HG03469 (cell line): ENCODE results near the gene GUF1.
"Not testable (repeated sequence)": the region's sequence is repeated elsewhere in the genome, so short reads cannot be mapped to it uniquely, and the experiment has no call there.

Experiments used
- ATAC-seq: cut with Tn5 transposase; IDR thresholded peaks from one replicate; pipeline ENCODE4 v1.9.1; 2021; ENCODE audit warnings: mild to moderate bottlenecking, moderate library complexity, moderate number of reproducible peaks; ENCODE audit not compliant: unreplicated experiment

The GUF1 gene

DNA sequence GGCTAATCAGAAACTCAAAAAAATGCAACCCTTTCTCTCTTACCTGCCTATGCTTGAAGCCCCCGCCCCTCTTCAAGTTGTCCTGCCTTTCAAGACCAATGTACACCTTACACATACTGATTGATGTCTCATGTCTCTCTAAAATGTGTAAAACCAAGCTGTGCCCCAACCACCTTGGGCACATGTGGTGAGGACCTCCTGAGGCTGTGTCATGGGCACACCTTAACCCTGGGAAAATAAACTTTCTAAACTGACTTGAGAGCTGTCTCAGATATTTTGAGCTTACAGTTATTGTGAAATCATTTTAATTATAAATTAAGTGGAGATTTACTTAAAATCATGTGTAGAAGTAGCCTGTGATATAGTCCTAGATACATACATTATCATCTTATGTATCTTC, 22.2 kb downstream of the GUF1 start:
- ATAC-seq: no peak

DNA sequence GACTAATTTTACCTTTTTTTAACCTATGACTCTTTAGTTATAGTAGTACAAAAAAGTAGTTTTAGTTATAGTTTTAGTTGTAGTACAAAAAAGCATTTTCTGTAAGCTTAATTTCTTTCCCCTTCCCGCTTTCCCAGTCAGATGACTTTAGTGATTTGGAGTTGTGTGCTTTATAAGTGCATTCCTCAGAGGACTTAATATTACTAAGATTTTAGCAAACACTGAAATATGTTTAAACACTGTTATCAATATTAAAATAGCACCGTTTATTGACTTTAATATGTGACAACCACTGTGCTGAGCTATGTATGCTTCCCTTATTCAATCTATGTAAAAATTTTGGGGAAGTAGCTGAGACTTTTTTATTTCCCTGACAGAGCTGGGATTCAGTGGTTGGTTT, 22.8 kb downstream of the GUF1 start:
- ATAC-seq: no peak

DNA sequence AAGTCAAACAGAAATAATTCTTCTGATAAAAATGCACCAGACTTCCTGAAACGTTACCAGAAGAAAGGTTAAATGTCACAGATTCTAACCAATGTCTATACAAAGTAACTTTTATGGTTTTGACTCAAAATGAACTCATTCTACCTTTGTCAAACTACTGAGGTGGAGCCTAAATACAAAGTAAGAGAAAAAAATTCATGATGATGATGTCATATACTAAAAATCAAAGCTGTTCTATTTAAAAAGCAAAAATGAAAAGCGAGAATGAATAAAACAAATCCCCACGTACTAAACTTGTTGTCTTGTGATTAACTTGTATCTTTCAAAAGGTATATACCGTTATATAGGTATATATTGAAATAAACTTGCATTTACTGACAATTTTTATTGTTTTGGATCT, 26.5 kb downstream of the GUF1 start:
- no peak for ATAC-seq

DNA sequence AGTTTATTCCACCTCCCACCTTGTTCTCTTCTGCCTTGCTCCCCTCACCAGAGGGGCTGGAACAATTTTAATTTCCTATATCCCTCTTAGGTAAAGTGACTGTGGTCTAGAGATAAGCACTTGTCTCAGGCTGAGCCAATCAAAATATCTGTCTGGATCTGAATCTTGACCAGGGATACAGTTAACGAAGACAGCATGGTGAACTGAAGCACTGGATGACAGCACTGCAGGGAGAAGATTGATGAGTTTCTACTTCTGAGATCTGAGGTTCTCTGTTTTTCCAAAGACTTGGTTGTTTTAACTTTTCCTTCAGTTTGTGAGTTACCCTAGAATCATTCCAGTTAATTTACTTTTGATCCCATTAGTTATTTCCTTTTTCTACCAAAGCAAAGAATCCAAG, 34.9 kb downstream of the GUF1 start:
- ATAC-seq: no peak

DNA sequence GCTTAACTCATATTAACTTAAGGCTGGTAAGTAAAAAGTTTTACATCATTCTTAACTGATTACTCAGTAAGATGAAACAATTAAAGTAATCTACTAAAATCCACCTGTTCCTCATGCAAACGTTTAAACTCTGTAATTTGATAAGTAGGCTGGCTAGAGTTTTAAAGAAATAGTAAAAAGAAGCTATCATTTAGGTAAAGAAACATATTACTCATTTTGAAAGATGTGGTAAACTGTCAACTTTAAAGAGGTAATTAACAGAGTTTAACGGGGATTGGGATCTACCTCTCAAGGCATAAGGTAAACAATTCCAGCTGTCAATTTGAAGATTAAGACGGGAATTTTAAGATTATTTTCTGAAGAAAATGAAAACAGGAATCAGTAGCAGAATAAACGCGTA, 38.4 kb downstream of the GUF1 start:
- ATAC-seq: no peak

DNA sequence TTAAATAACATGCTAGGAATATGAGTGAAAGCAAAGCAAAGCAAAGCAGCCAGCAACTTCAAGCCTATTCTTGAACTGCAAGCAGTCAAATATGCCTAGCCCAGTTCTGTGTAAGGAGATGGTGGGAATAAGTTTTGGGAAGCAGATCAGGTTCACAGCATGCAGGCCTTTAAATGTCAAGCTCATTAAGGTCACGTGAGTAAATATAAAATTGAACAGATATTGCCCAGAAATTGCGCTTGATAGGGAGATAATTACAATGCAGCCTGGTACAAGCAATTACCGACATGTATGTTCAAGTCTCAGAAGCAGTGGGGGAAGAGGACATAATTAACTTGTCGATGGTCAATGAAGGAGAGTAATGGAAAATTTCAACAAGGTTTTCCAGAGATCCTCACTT, 42.2 kb downstream of the GUF1 start:
- no peak for ATAC-seq

DNA sequence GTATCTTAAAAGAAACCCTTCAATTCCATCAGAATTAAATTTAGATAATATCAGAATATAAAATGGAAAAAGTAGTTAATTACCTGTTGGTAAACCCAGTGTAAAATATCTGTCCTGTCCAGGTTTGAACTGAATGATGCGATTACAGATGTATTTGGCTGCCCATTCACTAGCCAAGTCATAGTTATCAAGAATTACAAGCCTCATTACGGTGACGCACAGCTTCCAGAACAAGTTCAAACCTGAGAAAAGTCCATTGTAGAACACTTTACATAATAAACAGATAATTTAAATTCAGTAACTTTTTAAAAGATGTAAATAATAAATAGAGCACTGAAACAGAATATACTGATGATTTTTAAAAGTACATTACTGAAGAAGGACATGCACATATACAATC, 43.8 kb downstream of the GUF1 start:
- ATAC-seq: no peak

DNA sequence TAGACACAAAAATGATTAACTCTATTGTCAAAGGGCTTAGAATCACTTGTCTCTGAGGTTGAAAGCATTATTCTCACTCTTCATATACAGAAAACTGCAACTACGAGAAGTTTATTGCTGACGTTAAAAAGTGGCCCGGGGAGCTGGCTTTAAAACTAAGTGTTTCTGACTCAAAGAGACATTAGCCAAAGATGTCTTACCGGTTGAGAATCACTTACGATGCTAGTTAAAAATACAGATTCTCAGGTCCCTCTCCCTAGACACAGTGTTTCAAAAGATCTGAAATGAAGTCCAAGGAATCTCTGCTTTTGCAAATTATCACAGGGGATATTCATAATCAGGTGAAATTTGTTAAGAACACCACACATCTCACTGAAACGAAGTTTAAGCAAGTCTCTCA, 46.9 kb downstream of the GUF1 start:
- no peak for ATAC-seq

DNA sequence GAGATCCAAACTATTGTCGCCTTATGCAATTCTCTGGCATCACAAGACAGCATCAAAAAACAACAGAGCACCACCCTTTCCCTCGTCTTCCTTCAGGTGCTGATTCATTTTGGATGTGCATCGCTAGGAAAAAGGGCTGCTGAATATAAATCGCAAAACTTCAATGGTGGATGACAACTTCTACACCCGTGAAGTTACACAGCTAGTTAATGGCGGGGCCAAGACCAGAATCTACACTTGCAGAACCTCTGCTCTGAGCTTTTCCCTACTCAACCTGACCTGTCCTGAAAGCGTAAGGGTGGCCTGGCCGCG, 47.5 kb downstream of the GUF1 start:
- no peak for ATAC-seq

DNA sequence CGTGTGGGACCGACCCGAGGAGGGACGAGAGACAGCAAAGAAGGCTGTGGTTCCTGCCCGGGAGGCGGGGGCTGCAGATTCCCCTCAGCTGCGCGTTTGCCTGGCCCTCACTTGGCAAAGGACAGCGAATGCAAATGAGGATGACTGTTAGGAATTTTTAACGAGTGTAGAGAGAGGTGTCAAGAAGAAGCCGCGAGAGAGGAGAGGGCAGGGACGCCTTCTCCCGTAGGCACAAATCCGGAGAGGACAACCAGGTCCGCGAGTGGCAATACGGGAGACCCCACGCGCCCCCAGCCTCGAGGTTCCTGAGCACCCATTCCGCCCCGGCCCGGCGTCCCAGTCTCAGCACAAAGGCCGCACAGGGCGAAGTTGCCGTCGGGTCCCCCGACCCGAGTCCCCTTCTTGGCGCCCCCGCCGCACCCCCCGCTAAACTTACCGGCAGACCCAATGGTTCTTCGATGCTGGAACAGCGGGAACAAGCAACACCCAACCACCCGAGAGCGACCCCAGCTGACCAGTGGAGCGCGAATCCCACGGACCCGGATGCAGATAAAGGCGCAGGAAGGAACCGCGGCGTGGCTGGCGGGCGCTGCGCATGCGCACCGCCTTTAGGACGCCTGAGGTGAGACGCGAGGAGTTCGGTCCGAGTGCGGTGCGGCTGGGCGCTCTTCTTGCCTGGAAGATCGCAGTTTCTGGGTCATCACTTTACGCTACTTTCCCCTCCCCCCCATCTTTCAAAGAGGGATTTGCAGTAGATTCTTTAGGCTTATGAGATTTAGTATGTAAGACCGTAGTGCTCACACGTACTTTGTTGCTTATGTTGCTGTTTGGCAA, 48.0 kb downstream of the GUF1 start, which contains the start of gene GNPDA2:
TSS of gene GNPDA2 (minus strand) at position 519 of the 834 bp plus-strand sequence. CDS start 4,349 bp downstream, outside the sequence.
- peak; percentile 93 for ATAC-seq

DNA sequence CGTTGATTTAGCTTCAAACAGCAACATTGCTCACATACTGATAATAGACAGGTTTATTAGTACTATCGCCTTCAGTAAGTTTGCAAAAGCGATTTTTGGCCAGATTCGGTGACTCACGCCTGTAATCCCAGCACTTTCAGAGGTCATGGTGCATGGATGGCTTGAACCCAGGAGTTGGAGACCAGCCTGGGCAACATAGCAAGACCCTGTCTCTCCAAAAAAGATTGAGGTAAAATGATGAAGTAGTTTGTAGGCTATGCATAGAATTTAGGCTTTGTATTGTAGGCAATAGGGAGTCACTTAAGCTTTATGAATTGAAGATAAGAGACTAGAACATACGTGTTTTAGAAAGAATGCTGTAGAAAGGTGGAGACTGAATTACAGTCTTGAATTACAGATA, 49.3 kb downstream of the GUF1 start:
- ATAC-seq: no peak

DNA sequence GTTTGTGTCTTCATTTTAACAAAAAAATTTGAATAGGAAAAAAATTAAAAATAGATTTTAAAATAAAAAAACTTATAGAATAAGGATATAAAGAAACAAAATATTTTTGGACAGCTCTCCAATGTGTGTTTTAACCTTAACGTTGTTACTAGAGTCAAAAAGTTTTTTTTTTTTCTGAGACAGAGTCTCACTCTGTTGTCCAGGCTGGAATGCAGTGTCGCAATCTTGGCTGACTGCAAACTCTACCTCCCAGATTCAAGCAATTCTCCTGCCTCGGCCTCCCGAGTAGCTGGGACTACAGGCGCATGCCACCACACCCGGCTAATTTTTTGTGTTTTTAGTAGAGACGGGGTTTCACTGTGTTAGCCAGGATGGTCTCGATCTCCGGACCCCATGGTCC, 50.5 kb downstream of the GUF1 start:
- ATAC-seq: not testable (repeated sequence)

DNA sequence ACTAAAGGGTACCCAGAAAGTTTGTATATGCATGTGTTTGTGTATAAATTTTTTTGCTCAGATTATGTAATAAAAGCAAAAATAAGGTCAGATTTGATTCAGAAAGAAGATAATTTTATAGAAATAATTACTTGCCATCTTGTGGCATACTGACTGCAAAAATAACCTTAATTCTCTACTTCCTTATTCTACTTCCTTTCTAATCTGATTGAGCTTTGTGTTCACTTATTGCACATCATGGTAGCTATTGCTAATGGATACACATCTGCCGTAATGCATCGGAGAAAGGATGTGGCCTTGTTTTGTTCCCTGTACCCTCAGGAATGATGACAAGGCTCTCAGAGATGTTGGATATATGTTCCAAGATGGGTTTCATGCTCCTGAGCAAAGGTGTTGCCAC, 58.7 kb downstream of the GUF1 start:
- ATAC-seq: no peak

DNA sequence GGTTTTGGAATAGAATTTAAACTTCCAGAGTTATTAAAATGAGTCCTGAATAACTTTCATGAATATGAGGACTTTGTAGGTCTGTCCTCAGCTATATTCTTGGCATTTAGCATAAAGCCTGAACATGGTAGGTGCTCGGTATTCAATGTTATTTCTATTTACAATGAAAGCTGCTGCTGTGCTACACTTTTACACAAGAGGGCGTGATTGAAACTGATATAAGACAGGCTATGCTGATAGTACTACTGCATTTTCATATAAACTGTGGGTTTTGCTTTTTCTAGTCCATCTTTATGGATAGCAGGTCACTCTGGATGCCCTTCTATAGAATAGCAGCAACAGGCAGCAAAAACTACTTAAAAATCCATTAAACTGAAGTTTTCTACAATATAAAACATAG, 60.4 kb downstream of the GUF1 start:
- ATAC-seq: peak; percentile 72

DNA sequence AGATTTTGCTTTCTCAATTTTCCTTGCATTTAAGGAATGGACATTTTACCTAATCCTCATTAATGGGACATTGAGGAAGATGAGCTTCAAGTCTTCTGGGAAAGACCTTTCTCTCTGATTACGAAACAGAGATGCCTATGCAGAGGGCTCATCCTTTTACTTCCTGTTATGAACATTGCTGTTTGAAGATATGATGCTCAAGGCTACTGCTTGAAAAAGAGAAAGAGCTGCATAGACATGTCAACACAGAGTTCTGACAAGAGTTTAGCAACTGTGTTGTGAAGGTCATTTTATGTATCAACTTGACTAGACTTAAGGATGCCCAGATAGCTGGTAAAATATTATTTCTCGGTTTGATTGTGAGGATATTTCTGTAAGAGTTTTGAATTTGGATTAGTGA, 62.0 kb downstream of the GUF1 start:
- no peak for ATAC-seq
